Stimulated activated CD8-positive, alpha-beta memory T cell treated with anti-CD3 and anti-CD28 coated beads, Interleukin-12 subunit alpha, Interleukin-12 subunit beta, amount 100 ng/mL, for 24 hours (primary cell): ENCODE results near the gene P2RY12.
"Not testable (repeated sequence)": the region's sequence is repeated elsewhere in the genome, so short reads cannot be mapped to it uniquely, and the experiment has no call there.

Experiments used
- DNase-seq: peaks from one replicate; pipeline ENCODE4 v3.0.0-alpha.2; 2020; ENCODE audit errors: extremely low read depth

The P2RY12 gene

GRCh38 chr3:151393146-151393830 lies 8.7 kb upstream of the P2RY12 start:
- DNase-seq = no peak

- not testable (repeated sequence) for DNase-seq
These were observed 7.6 kb upstream of the P2RY12 start for GRCh38 chr3:151392191-151392590.

GRCh38 chr3:151391720-151392119 lies 7.2 kb upstream of the P2RY12 start:
- no peak for DNase-seq

- no peak for DNase-seq
These were observed 3.3 kb upstream of the P2RY12 start for GRCh38 chr3:151387842-151388241.

GRCh38 chr3:151387432-151387831 lies 2.9 kb upstream of the P2RY12 start:
- DNase-seq = no peak

- DNase-seq = no peak
These were observed 1.5 kb upstream of the P2RY12 start for GRCh38 chr3:151386056-151386455.

- no peak for DNase-seq
These were observed 597 bp downstream of the P2RY12 start for GRCh38 chr3:151383956-151384355.

GRCh38 chr3:151383111-151383510 lies 1.4 kb downstream of the P2RY12 start:
- no peak for DNase-seq

GRCh38 chr3:151382671-151383070 lies 1.9 kb downstream of the P2RY12 start:
- DNase-seq = no peak

- no peak for DNase-seq
These were observed 5.3 kb downstream of the P2RY12 start for GRCh38 chr3:151379083-151379734.

- no peak for DNase-seq
These were observed 6.7 kb downstream of the P2RY12 start for GRCh38 chr3:151377768-151378385.

- no peak for DNase-seq
These were observed 12.3 kb downstream of the P2RY12 start for GRCh38 chr3:151372063-151372820.

- DNase-seq = no peak
These were observed 13.0 kb downstream of the P2RY12 start for GRCh38 chr3:151371526-151371925.

- no peak for DNase-seq
These were observed 17.1 kb downstream of the P2RY12 start for GRCh38 chr3:151367448-151367847.

GRCh38 chr3:151366993-151367392 lies 17.6 kb downstream of the P2RY12 start:
- no peak for DNase-seq

GRCh38 chr3:151362751-151363174 lies 21.8 kb downstream of the P2RY12 start:
- no peak for DNase-seq

- DNase-seq = no peak
These were observed 27.1 kb downstream of the P2RY12 start for GRCh38 chr3:151357463-151357850.

- no peak for DNase-seq
These were observed 27.6 kb downstream of the P2RY12 start for GRCh38 chr3:151356794-151357462.

GRCh38 chr3:151351648-151352047 lies 32.9 kb downstream of the P2RY12 start:
- no peak for DNase-seq

- no peak for DNase-seq
These were observed 33.3 kb downstream of the P2RY12 start for GRCh38 chr3:151351219-151351618.

- no peak for DNase-seq
These were observed 33.9 kb downstream of the P2RY12 start for GRCh38 chr3:151350656-151351055.

GRCh38 chr3:151347432-151347831 lies 37.1 kb downstream of the P2RY12 start:
- DNase-seq = no peak
